ENCODE measurements around the gene RANBP3L. TPM values are rescaled to one million over a fixed set of nuclear protein-coding genes. Genes with fewer than 3 reads are reported as not detected.
"Not testable (repeated sequence)": the region's sequence is repeated elsewhere in the genome, so short reads cannot be mapped to it uniquely, and the experiment has no call there.

The RANBP3L gene
- total RNA-seq, 6 experiments from 2014 or later: not detected

GRCh38 chr5:36334315-36334714, 32.6 kb upstream of the RANBP3L start:
- no peaks in the 10 kb centered on the region for H3K36me3 Mint-ChIP-seq (ENCODE audit: low read depth)
- no peak for TF ChIP-seq CTCF (IDR thresholded peaks at IDR 0.05)
- no peak overlapping the region for H3K27ac Mint-ChIP-seq
- no peak overlapping the region for H3K4me3 Mint-ChIP-seq
- H3K9me3 Mint-ChIP-seq: no peaks in the 10 kb centered on the region
- no peak for DNase-seq
- peaks cover 19% of the 10 kb centered on the region for H3K27me3 Mint-ChIP-seq (ENCODE audit: insufficient read depth)
- no peaks in the 10 kb centered on the region for H3K4me1 Mint-ChIP-seq (ENCODE audit: low read depth)

DNA sequence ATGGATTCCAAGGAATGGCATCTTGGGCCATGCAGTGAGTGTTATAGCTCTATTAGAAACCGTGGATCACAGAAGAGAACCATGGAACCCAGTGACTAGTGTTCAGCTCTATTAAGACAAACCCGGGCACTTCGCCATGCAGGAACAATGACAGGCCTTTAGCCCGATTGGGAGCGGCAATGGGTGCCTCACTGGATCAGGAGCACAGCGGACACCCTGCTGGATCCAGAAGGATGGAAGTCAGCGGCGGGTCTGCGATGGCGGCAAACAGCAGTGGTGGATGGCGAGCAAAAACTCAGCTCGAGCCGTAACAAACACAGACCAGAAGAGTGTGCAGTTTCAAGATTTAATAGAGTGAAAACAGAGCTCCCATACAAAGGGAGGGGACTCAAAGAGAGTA, 31.0 kb upstream of the RANBP3L start:
- H3K36me3 Mint-ChIP-seq (ENCODE audit: low read depth); H3K4me1 Mint-ChIP-seq (ENCODE audit: low read depth); H3K27ac Mint-ChIP-seq; DNase-seq; H3K9me3 Mint-ChIP-seq; H3K4me3 Mint-ChIP-seq: not testable (repeated sequence)
- H3K27me3 Mint-ChIP-seq (ENCODE audit: insufficient read depth): peaks cover 23% of the 10 kb centered on the region

DNA sequence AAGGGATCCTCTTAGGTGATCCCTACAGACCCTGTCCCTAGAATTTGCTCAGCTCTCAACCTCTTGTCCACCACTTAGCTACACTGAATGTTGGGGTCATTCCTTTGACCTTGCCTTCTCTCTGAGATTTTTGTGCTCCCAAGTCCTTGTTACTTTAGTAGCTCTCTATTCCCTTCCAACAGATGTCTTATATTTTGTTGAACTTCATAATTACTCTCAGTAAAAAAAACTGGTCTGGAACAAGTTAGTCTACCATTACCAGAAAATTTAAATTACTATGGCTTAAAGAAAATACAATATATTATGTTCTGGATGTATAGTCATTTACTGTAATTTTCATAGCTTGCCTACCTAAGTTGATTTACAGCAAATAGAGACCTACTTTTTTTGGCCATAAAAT, 23.5 kb upstream of the RANBP3L start:
- Mint-ChIP-seq H3K4me3 (no peak overlapping the region), H3K36me3 (ENCODE audit: low read depth) (no peaks in the 10 kb centered on the region), H3K4me1 (ENCODE audit: low read depth) (no peaks in the 10 kb centered on the region), H3K9me3 (no peaks in the 10 kb centered on the region), H3K27me3 (ENCODE audit: insufficient read depth) (peaks cover 13% of the 10 kb centered on the region), H3K27ac (no peak overlapping the region)
- TF ChIP-seq CTCF (IDR thresholded peaks at IDR 0.05): no peak
- DNase-seq: no peak

DNA sequence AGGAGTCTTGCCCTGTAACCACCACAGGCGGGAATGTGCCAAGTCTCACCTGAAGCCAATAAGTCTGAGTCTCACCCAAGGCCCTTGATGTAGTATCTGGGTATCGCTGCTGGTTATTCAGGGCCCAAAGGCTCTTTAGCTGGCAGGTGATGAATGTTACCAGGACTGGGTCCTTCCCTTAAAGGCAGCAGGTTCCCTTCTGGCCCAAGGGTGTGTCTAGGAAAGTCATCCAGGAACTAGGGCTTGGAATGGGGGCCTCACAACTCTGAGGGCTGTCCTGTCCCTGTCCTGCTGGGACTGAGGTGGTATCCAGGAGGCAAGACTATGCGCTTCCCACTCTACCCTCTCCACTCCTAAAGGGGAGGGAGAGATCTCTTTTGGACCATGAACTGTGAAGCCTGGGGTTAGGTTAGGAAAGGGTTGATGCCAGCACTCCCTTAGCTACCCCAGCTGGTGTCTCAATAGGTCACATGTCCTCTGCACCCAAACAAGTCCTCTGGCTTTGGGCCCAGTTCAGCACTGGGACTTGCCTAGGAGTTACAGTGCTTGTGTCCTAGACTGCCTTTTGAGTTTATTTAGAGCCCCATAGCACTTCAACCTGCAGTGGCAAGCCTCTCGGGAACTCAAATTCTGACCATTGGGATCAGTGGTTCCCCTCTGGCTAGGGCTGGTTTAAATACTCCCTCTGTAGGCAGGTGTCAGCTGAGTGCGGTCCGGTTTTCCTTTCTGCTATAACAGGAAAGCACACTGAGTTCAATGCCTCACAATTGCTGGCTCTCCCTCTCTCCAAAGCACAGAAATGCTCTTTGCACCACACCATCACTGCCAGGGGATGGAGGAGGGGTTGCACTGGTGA, 22.5 kb upstream of the RANBP3L start:
- Mint-ChIP-seq H3K27ac (no peak overlapping the region), H3K4me1 (ENCODE audit: low read depth) (no peaks in the 10 kb centered on the region), H3K9me3 (no peaks in the 10 kb centered on the region)

DNA sequence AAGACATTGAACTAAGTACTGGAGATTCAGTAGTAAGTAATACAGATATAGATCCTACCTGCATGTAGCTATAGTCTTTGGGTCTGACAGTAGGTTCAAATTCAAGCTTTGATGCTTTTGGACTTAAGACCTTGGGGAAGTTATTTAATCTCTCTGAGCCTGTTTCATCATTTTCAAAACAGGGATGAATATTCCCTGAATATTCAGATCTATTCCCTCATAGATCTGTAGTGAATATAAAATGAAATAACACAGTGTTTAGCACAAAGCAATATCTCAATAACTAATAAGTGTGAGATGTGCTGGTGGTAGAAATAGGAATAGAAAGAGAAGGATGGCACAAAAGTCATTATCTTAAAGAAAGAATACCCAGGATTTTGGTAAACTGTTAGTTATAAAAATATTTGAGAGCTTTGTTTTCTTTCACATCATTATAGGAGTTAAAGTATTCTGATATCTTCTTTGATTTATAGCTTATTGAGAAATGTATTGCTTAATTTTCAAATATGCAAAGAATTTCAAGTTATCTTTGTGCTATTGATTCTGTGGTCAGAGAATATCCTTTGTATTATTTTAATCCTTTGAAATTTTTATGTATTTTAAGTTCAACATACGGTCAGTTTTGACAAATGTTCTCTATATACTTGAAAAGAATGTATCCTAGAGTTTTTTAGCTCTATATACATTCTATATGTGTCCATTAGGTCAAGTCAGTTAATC, 11.4 kb upstream of the RANBP3L start:
- TF ChIP-seq CTCF (IDR thresholded peaks at IDR 0.05): no peak
- no peak for DNase-seq
- Mint-ChIP-seq H3K27ac (no peak overlapping the region), H3K9me3 (no peaks in the 10 kb centered on the region), H3K4me3 (no peak overlapping the region), H3K27me3 (ENCODE audit: insufficient read depth) (peaks cover 28% of the 10 kb centered on the region), H3K36me3 (ENCODE audit: low read depth) (no peaks in the 10 kb centered on the region), H3K4me1 (ENCODE audit: low read depth) (no peaks in the 10 kb centered on the region)

More for the DNA sequence above, 22.5 kb upstream of the RANBP3L start:
- TF ChIP-seq CTCF (IDR thresholded peaks at IDR 0.05): no peak
- Mint-ChIP-seq H3K4me3 (no peak overlapping the region), H3K36me3 (ENCODE audit: low read depth) (no peaks in the 10 kb centered on the region), H3K27me3 (ENCODE audit: insufficient read depth) (peaks cover 11% of the 10 kb centered on the region)
- DNase-seq: no peak

- Mint-ChIP-seq H3K4me3 (no peak overlapping the region), H3K4me1 (ENCODE audit: low read depth) (no peaks in the 10 kb centered on the region), H3K9me3 (no peaks in the 10 kb centered on the region), H3K27ac (no peak overlapping the region), H3K36me3 (ENCODE audit: low read depth) (no peaks in the 10 kb centered on the region), H3K27me3 (ENCODE audit: insufficient read depth) (peaks cover 16% of the 10 kb centered on the region)
- DNase-seq: no peak
- TF ChIP-seq CTCF (IDR thresholded peaks at IDR 0.05): no peak
These were observed 10.3 kb upstream of the RANBP3L start for GRCh38 chr5:36311956-36312355.
